K562 (cell line): ENCODE results near the gene PDE6G. TPM values are rescaled to one million over a fixed set of nuclear protein-coding genes. Genes with fewer than 3 reads are reported as not detected.

ENCODE experiments used
- BCL6 ChIP-seq: fragments of 250-450 bp; sonication (Bioruptor Pico); IDR thresholded peaks from 2 replicates; pipeline ENCODE4 v1.4.0; 2020
- ZNF780A ChIP-seq: fragments of 250-450 bp; sonication (Bioruptor Pico); IDR thresholded peaks from 2 replicates; pipeline ENCODE4 v1.5.0; 2021; ENCODE audit warnings: mild to moderate bottlenecking
- polyA plus RNA-seq, 8 experiments: library from polyadenylated mRNA; depleted of rRNA in 4 of 8; stranded (reverse) in 5 of 8; unstranded in 3 of 8; fragments of >200 nt; fragmentation: Nextera tagmentation in 2 of 8; fragmentation: Illumina TruSeq in 1 of 8; extraction: Ambion mirVana in 2 of 8; extraction: Trizol in 1 of 8; gene quantifications; 2 replicates each; pipeline versions ENCODE4 v1.2.1 to v1.2.3, GENCODE V29; 2011 to 2014; ENCODE audit warnings: inconsistent platforms in 1 of 8, missing spikeins in 1 of 8
- total RNA-seq, 7 experiments: library from RNA; depleted of rRNA in 6 of 7; stranded (reverse); fragments of >200 nt in 6 of 7; fragmentation: Illumina TruSeq in 2 of 7; extraction: Trizol in 2 of 7; gene quantifications; 2 replicates each; pipeline versions ENCODE4 v1.2.1 to v1.2.3, GENCODE V29; 2011 to 2021; ENCODE audit warnings: low replicate concordance in 1 of 7
- TF ChIP-seq, protein P1 (sequence below): fragments of 200-800 bp; sonication (Bioruptor generic); IDR thresholded peaks from 2 replicates; pipeline ENCODE4 v1.6.1; 2017; ENCODE audit warnings: missing genetic modification characterization, missing compliant biosample characterization
- TF ChIP-seq, protein P2 (sequence below): fragments of 250-450 bp; sonication (Bioruptor Pico); IDR thresholded peaks from 2 replicates; pipeline ENCODE4 v1.8.0; 2022; ENCODE audit warnings: moderate library complexity, mild to moderate bottlenecking, inconsistent platforms
- TF ChIP-seq, protein P3 (sequence below): fragments of 450-650 bp; IDR thresholded peaks from 2 replicates; pipeline ENCODE4 v1.6.1; 2017; ENCODE audit warnings: antibody characterized with exemption, mild to moderate bottlenecking

Gene PDE6G
- total and polyA plus RNA-seq, 9 of the 15 experiments (the other 6 are each of a cell fraction or from before 2014, with no cell fraction given), result 0.14 to 0.59 TPM; not detected in 7

DNA sequence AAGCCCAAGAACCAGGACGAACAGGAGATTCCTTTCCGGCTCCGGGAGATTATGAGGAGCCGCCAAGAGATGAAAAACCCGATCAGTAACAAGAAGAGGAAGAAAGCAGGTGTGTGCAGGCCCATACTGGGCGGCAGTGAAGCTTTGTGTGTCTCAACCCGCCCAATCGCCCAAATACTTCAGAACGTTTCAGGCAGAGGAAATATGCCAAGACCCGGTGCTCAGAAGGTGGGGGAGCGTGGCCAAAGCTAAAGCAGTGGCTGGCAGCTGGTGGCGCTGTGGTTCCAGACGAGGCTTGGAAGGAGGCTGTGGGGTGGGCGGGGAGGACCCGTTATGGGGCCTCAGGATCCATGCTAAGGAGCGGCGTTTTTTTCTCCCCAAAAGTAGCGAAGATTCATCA lies 11.4 kb upstream of the PDE6G start (continued):
- TF ChIP-seq, protein P1, sequence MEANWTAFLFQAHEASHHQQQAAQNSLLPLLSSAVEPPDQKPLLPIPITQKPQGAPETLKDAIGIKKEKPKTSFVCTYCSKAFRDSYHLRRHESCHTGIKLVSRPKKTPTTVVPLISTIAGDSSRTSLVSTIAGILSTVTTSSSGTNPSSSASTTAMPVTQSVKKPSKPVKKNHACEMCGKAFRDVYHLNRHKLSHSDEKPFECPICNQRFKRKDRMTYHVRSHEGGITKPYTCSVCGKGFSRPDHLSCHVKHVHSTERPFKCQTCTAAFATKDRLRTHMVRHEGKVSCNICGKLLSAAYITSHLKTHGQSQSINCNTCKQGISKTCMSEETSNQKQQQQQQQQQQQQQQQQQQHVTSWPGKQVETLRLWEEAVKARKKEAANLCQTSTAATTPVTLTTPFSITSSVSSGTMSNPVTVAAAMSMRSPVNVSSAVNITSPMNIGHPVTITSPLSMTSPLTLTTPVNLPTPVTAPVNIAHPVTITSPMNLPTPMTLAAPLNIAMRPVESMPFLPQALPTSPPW (CRISPR knock-in tag), result peak; percentile 28; the same call in 1 of the 2 replicates
- TF ChIP-seq, protein P2, sequence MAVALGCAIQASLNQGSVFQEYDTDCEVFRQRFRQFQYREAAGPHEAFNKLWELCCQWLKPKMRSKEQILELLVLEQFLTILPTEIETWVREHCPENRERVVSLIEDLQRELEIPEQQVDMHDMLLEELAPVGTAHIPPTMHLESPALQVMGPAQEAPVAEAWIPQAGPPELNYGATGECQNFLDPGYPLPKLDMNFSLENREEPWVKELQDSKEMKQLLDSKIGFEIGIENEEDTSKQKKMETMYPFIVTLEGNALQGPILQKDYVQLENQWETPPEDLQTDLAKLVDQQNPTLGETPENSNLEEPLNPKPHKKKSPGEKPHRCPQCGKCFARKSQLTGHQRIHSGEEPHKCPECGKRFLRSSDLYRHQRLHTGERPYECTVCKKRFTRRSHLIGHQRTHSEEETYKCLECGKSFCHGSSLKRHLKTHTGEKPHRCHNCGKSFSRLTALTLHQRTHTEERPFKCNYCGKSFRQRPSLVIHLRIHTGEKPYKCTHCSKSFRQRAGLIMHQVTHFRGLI (CRISPR knock-in tag), result no peak
- TF ChIP-seq ZNF780A (no peak), BCL6 (no peak)
- TF ChIP-seq, protein P3, sequence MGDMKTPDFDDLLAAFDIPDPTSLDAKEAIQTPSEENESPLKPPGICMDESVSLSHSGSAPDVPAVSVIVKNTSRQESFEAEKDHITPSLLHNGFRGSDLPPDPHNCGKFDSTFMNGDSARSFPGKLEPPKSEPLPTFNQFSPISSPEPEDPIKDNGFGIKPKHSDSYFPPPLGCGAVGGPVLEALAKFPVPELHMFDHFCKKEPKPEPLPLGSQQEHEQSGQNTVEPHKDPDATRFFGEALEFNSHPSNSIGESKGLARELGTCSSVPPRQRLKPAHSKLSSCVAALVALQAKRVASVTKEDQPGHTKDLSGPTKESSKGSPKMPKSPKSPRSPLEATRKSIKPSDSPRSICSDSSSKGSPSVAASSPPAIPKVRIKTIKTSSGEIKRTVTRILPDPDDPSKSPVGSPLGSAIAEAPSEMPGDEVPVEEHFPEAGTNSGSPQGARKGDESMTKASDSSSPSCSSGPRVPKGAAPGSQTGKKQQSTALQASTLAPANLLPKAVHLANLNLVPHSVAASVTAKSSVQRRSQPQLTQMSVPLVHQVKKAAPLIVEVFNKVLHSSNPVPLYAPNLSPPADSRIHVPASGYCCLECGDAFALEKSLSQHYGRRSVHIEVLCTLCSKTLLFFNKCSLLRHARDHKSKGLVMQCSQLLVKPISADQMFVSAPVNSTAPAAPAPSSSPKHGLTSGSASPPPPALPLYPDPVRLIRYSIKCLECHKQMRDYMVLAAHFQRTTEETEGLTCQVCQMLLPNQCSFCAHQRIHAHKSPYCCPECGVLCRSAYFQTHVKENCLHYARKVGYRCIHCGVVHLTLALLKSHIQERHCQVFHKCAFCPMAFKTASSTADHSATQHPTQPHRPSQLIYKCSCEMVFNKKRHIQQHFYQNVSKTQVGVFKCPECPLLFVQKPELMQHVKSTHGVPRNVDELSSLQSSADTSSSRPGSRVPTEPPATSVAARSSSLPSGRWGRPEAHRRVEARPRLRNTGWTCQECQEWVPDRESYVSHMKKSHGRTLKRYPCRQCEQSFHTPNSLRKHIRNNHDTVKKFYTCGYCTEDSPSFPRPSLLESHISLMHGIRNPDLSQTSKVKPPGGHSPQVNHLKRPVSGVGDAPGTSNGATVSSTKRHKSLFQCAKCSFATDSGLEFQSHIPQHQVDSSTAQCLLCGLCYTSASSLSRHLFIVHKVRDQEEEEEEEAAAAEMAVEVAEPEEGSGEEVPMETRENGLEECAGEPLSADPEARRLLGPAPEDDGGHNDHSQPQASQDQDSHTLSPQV, result 0 out of 2 replicates have a peak, but pooled peaks have one; percentile 54
